Kidney (tissue), 14 donors: Measurements from ENCODE around the gene SYTL1. TPM values are rescaled to one million over a fixed set of nuclear protein-coding genes. Genes with fewer than 3 reads are reported as not detected.
A peak's percentile ranks its signal among the peaks of the same experiment; 100 is the strongest.

Source experiments
- DNase-seq, 5 donors: peaks; one replicate each; pipeline ENCODE4 v3.0.0-alpha.2; 2013 to 2020
- FAIRE-seq: peaks from 2 replicates; lab custom pipeline; 2012; peaks lifted over from hg19 to GRCh38; lab: Jason Lieb, UNC
- H3K27ac ChIP-seq, 2 donors: one replicate each; pipeline ENCODE4 v1.7.0; 2013; ENCODE audit warnings: low read depth in 2 of 2, low read length in 2 of 2, inconsistent platforms in 1 of 2
- H3K27me3 ChIP-seq: one replicate; pipeline ENCODE4 v1.7.1; 2013; ENCODE audit warnings: low read length, inconsistent platforms; ENCODE audit not compliant: control insufficient read depth, insufficient read depth
- H3K36me3 ChIP-seq, 3 donors: one replicate each; pipeline versions ENCODE4 v1.7.0 to v1.7.1; 2013; ENCODE audit warnings: low read length in 3 of 3, control low read depth in 1 of 3, inconsistent platforms in 1 of 3; ENCODE audit not compliant: insufficient read depth in 3 of 3, control insufficient read depth in 2 of 3
- H3K4me1 ChIP-seq, 3 donors: one replicate each; pipeline versions ENCODE4 v1.7.0 to v1.7.1; 2013; ENCODE audit warnings: low read length in 3 of 3, inconsistent platforms in 1 of 3, low read depth in 1 of 3; ENCODE audit not compliant: control insufficient read depth in 2 of 3, insufficient read depth in 2 of 3
- H3K4me3 ChIP-seq, 3 donors: one replicate each; pipeline versions ENCODE4 v1.7.0 to v1.8.1; 2013; ENCODE audit warnings: low read length in 3 of 3, control low read depth in 1 of 3, inconsistent platforms in 1 of 3
- H3K9ac ChIP-seq, 3 donors: one replicate each; pipeline versions ENCODE4 v1.7.0 to v1.7.1; 2013; ENCODE audit warnings: low read length in 3 of 3, control low read depth in 1 of 3, inconsistent platforms in 1 of 3
- H3K9me3 ChIP-seq, 3 donors: one replicate each; pipeline versions ENCODE4 v1.7.0 to v1.7.1; 2013; ENCODE audit warnings: low read length in 3 of 3, control low read depth in 1 of 3, inconsistent platforms in 1 of 3; ENCODE audit not compliant: control insufficient read depth in 2 of 3, insufficient read depth in 1 of 3
- CTCF ChIP-seq: IDR thresholded peaks from 3 replicates; pipeline ENCODE4 v1.5.1; 2012; ENCODE audit warnings: mild to moderate bottlenecking, moderate library complexity, borderline replicate concordance; ENCODE audit not compliant: insufficient read depth; ENCODE audit errors: extremely low read depth
- intact Hi-C: fragments of 100-400 bp; cut with DNase I; formaldehyde crosslinking; loops from one replicate; pipeline ENCODE4 v1.11.1; 2022
- polyA plus RNA-seq: library from polyadenylated mRNA; stranded (reverse); fragments of 350-450 nt; fragmentation: Illumina TruSeq; extraction: RNeasy Lipid Tissue Mini Kit (QIAGEN cat#74804); gene quantifications from one replicate; pipeline ENCODE4 v1.2.3, GENCODE V29; 2014; ENCODE audit warnings: low read depth, low replicate concordance; ENCODE audit not compliant: insufficient read depth
- total RNA-seq: library from RNA; stranded (reverse); fragmentation: NEBNext Ultra II Directional; extraction: Animal tissue kit (Norgen Biotek cat#: 25700); gene quantifications from one replicate; pipeline ENCODE4 v1.2.1, GENCODE V29; 2021
- donor health status: control.
- donor health status: control.
- donor health status: control.
- donor health status: control.
- donor health status: control.
- donor health status: DM: yes; HTN: yes; CAD: no.
- donor health status: Normal renal cell carcinoma (clear cell type).

The SYTL1 gene
- total and polyA plus RNA-seq, 2 donors from 2014 or later, result 5.9 to 19.3 TPM

- H3K4me3 ChIP-seq, result no peak overlapping the region
- H3K9me3 ChIP-seq, result no peaks in the 10 kb centered on the region
- peak in 1 of 5 donors; percentile 33 for DNase-seq
- H3K27me3 ChIP-seq, result no peaks in the 10 kb centered on the region
- peaks cover 2 to 22% (median 17%) of the 10 kb centered on the region in 3 donors for H3K36me3 ChIP-seq
- TF ChIP-seq CTCF, result no peak
- no peak overlapping the region for H3K9ac ChIP-seq
- intact Hi-C loops, result loop anchor here (10.0 kb wide), 2 partner anchors 299 to 359 kb away; partner anchors contain the start of gene AHDC1
- FAIRE-seq, result no peak
- peaks cover 0 to under 1% (median 0%) of the 10 kb centered on the region in 3 donors for H3K4me1 ChIP-seq
- H3K27ac ChIP-seq, result no peak overlapping the region
These were observed 35.8 kb upstream of the SYTL1 start for GRCh38 chr1:27306071-27306470.

DNA sequence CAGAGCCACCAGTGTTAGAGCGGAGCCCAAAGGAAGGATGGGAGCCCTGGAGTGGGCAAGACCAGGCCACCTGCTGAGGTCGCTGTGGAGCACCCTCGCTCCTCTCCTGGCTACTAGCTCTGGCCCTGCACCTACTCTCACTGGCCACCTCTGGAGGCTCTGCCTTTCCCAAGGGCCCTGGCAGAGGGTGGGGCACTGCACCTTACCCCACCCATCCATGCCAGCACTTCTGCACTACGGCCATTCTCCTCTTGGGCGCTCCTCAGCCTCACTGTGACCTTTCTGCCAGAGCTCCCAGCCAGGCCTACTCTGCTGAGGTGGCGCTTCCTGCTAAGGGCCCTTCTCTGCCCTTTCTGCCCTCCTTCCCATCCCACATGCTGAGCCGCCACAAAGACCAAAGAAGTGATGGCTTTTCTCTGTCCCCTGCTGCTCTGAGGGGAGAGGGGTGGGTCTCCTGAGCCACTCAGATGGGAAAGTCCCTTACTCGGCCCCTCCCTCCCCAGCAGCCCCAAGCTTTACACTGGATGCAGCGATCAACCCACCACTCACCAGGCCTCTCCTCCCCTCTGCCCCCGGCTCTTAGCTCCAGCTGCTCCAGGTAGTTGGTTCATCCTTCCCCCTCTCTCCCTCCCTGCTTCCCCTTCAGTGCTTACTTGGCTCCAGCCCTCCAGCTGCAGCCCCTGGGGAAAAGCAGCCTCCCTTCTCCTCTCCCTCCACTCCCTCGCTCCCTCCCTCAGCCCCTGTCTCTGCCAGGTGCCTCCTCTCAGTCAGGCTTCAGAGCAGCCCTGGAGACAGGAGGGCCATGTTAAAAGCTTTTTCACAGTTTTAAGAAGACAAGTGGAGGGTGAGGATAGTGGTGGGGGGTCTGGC is 34.7 kb upstream of the SYTL1 start:
- TF ChIP-seq CTCF, result no peak
- FAIRE-seq, result no peak
- Histone ChIP-seq H3K9me3 (no peaks in the 10 kb centered on the region), H3K27me3 (no peaks in the 10 kb centered on the region), H3K4me1 (no peaks in the 10 kb centered on the region), H3K36me3 (peaks cover 0 to 15% (median 9%) of the 10 kb centered on the region in 3 donors), H3K27ac (no peak overlapping the region), H3K9ac (no peak overlapping the region), H3K4me3 (no peak overlapping the region)
- intact Hi-C loops, result loop anchor here (10.0 kb wide), 2 partner anchors 298 to 358 kb away; partner anchors contain the start of gene AHDC1
- peak in 4 of 5 donors; percentile 81 to 84 (median 82) for DNase-seq

DNA sequence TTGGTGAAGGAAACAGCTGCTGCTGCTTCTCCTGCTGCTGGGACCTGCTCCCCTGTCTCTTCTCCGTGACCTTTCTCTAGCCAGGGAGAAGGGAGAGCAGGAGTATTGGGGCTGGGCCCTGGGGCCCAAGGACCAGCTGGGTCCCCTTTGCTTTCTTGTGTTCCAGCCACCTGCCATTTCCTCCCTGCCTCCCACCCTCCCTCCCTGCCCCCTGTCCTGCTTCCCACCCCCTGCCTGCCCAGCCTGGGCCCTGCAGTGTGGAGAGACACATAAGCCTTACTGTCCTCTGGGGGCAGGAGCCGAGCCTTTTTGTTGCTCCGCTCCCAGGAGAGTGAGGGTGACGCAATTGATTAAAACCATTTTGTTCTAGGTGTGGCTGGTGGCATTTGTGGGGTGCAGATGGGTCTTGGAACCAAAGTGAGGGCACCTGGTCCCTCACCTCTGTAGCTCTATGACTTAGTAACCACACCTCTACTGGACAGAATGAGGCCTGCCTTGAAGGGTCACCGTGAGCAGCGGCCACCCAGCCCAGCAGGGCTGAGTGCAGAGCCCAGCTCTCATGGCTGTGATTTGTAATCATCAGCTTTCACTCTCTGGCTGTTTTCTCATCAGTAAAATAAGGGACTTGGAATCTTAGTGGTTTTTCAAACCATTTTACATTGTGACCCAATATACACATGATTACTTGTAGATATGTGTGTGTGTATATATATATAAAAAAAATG is 33.8 kb upstream of the SYTL1 start:
- no peak overlapping the region for H3K9ac ChIP-seq
- no peaks in the 10 kb centered on the region for H3K27me3 ChIP-seq
- DNase-seq (peak in 2 of 5 donors; percentile 24 to 42), FAIRE-seq (no peak)
- H3K27ac ChIP-seq, result no peak overlapping the region
- H3K36me3 ChIP-seq, result peaks cover 0 to 14% (median 8%) of the 10 kb centered on the region in 3 donors
- no peak for TF ChIP-seq CTCF
- intact Hi-C loops, result loop anchor here (10.0 kb wide), 2 partner anchors 297 to 357 kb away; partner anchors contain the start of gene AHDC1
- no peaks in the 10 kb centered on the region for H3K9me3 ChIP-seq
- H3K4me1 ChIP-seq, result no peaks in the 10 kb centered on the region
- H3K4me3 ChIP-seq, result no peak overlapping the region
